CD1c-positive myeloid dendritic cell (primary cell): ENCODE data around the gene PCLO.
"Not testable (repeated sequence)": the region's sequence is repeated elsewhere in the genome, so short reads cannot be mapped to it uniquely, and the experiment has no call there.

ENCODE experiments used
- DNase-seq: peaks from one replicate; pipeline ENCODE4 v3.0.0-alpha.2; 2016; ENCODE audit errors: extremely low spot score

PCLO gene

GRCh38 chr7:83142365-83142764 lies 20.3 kb downstream of the PCLO start:
- DNase-seq: no peak

- no peak for DNase-seq
Observed at GRCh38 chr7:83141927-83142326, 20.8 kb downstream of the PCLO start.

GRCh38 chr7:83130623-83131545 lies 31.8 kb downstream of the PCLO start:
- no peak for DNase-seq

GRCh38 chr7:83130191-83130590 lies 32.5 kb downstream of the PCLO start:
- DNase-seq: no peak

- no peak for DNase-seq
Observed at GRCh38 chr7:83119494-83119893, 43.2 kb downstream of the PCLO start.

GRCh38 chr7:83119026-83119382 lies 43.7 kb downstream of the PCLO start:
- DNase-seq: no peak

GRCh38 chr7:83118347-83119025 lies 44.2 kb downstream of the PCLO start:
- DNase-seq: no peak

- no peak for DNase-seq
Observed at GRCh38 chr7:83117466-83117865, 45.2 kb downstream of the PCLO start.

- DNase-seq: no peak
Observed at GRCh38 chr7:83111391-83111790, 51.3 kb downstream of the PCLO start.

GRCh38 chr7:83109352-83109751 lies 53.3 kb downstream of the PCLO start:
- DNase-seq: no peak

- DNase-seq: no peak
Observed at GRCh38 chr7:83105948-83106347, 56.7 kb downstream of the PCLO start.

GRCh38 chr7:83105063-83105462 lies 57.6 kb downstream of the PCLO start:
- no peak for DNase-seq

GRCh38 chr7:83101530-83101929 lies 61.2 kb downstream of the PCLO start:
- no peak for DNase-seq

GRCh38 chr7:83096065-83096580 lies 66.6 kb downstream of the PCLO start:
- no peak for DNase-seq

- no peak for DNase-seq
Observed at GRCh38 chr7:83085299-83085698, 77.4 kb downstream of the PCLO start.

GRCh38 chr7:83079879-83080278 lies 82.8 kb downstream of the PCLO start:
- not testable (repeated sequence) for DNase-seq

GRCh38 chr7:83077328-83077727 lies 85.4 kb downstream of the PCLO start:
- DNase-seq: no peak

GRCh38 chr7:83072576-83073517 lies 89.8 kb downstream of the PCLO start:
- no peak for DNase-seq

- DNase-seq: no peak
Observed at GRCh38 chr7:83065714-83066113, 97.0 kb downstream of the PCLO start.

GRCh38 chr7:83060218-83060617 lies 102.5 kb downstream of the PCLO start:
- no peak for DNase-seq

GRCh38 chr7:83058667-83059066 lies 104.0 kb downstream of the PCLO start:
- DNase-seq: no peak

GRCh38 chr7:83055197-83055596 lies 107.5 kb downstream of the PCLO start:
- DNase-seq: no peak
